Measurements from ENCODE around the gene SELPLG.
"Not testable (repeated sequence)": the region's sequence is repeated elsewhere in the genome, so short reads cannot be mapped to it uniquely, and the experiment has no call there.

Gene SELPLG

DNA sequence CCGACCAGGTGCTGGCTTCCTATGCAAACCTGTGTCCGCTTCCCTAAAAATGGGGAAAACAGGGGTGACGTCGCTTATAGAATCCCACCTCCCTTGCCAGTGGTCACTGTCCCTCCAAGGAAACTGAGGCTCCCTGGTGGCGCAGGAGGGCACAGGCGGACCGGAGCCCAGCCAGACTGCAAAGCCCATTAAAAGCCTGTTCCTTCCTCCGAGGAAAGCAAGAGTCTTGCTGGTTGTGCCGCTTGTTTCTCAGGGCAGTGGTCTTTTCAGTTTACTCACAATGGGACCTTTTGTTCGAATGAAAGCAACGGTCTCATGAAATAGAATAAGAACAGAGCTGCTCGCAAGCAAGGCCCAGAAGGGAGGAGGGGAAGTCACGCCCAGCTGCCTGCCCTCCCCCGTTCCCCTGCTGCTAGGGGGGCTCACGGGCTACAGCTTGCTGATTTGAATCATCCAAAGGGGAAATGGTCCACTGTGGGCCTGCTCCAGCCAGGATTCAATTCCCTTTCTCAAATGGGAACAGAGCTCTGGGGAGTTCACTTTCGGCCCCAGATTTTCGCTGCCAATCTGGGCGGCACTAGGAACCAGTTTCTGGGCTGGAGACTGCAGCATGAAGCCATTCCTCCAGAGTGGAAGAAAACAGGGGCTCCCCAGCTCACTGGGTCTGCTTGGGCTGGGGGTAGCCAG, 4.6 kb upstream of the SELPLG start:
- DNase-seq, result no peak

- DNase-seq, result no peak
Observed at GRCh38 chr12:108637222-108637971, 3.7 kb upstream of the SELPLG start.

GRCh38 chr12:108635997-108636808, 2.5 kb upstream of the SELPLG start:
- DNase-seq, result no peak

DNA sequence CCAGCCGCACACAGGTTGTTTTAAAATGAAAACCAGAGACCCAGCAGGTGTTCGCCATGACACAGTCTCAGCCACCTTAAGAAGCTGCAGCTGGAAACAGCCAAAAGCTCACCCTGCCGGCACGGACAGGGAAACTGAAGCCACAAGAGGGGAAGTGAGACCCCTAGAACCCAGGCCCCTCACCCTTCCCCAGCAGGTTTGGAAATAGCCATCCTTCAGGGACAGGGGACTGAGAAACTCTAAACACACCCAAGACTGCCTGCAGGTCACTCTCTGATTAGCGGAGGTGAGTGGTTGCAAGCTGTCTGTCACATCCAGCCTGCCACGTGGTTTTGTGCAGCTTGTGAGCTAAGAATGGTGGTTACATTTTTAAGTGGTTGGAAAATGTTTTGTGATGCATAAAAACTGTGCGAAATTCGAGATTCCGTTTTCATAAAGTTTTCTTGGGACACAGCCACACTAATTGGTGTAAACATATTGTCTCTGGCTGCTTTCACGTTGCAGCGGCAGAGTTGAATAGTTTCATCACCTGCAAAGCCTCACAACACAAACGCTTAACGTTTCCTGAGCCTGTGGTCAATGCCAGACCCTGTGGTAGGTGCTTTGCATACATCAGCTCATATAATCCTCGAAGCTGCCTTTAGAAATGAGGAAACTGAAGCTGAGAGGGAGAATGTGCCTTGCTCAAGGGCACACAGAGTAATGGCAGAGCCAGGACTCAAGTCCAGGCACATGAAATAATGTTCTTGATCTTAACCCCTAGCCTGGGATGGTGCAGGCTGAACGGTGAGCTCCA, 1.7 kb upstream of the SELPLG start:
- peak; percentile 59 for DNase-seq

- peak; percentile 56 for DNase-seq
Observed at GRCh38 chr12:108634341-108634751, 652 bp upstream of the SELPLG start.

DNA sequence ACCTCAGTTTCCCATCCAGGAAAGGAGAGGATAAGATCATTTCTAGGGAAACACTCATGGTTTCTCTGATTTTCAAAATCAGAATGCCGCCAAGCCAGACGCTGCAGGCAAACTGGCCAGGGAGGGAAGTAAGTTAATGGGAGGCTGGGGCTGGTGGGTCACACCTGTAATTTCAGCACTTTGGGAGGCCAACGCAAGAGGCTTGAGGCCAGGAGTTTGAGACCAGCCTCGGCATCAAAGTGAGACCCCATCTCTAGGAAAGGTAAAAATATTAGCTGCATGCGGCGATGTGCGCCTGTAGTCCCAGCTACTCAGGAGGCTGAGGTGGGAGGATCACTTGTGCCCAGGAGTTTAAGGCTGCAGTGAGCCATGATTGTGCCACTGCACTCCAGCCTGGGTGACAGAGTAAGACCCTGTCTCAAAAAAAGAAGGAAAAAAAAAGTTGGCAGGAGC, 587 bp downstream of the SELPLG start:
- DNase-seq, result no peak

GRCh38 chr12:108631261-108631660, 2.4 kb downstream of the SELPLG start:
- not testable (repeated sequence) for DNase-seq

- DNase-seq, result no peak
Observed at GRCh38 chr12:108630481-108631207, 3.0 kb downstream of the SELPLG start.

DNA sequence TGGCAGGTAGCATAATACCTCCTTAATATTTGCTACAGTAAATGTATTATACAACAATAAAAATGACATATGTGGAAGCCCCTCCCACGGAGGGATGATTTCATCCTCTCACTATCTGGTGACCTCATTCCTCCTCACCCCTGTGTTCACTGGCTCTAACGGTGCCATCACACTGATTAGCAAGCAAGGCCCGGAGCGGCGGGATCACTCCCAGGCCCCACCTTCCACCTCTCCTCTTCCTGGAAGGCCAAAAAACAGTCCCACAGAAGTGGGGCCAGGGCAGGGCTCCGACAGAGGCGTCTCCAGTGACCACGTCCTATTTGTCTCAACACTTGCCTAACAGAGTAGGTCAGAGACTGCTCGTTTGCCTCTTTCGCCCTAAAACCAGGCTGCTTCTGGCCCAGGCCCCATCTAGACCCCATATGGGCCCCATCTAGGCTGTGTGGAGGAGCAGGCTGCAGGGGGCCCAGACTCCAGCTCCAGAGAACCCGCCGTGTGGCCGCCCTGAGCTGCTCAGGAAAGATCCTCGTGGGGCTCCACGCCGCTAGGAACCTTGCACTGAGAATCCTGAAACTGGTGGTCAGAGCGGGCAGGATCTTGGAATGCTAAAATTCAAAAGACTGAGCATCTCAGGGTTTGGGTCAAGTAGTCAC, 3.7 kb downstream of the SELPLG start:
- peak; percentile 71 for DNase-seq

DNA sequence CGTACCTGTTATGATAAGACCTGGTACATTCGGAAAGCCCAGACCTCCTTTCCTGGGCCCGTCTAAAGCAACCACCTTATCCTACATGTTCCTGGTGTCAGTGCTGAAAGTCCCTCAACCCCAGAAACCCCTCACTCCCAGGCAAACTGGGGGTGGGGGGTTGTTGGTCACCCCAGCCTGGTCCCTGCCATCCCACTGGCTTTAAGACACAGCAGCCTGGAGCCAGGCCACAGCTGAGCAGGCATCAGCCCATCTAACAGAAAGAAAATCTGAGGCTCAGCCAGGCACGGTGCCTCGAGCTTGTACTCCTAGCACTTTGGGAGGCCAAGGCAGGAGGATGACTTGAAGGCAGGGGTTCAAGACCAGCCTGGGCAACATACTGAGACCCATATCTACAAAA, 4.5 kb downstream of the SELPLG start:
- no peak for DNase-seq

DNA sequence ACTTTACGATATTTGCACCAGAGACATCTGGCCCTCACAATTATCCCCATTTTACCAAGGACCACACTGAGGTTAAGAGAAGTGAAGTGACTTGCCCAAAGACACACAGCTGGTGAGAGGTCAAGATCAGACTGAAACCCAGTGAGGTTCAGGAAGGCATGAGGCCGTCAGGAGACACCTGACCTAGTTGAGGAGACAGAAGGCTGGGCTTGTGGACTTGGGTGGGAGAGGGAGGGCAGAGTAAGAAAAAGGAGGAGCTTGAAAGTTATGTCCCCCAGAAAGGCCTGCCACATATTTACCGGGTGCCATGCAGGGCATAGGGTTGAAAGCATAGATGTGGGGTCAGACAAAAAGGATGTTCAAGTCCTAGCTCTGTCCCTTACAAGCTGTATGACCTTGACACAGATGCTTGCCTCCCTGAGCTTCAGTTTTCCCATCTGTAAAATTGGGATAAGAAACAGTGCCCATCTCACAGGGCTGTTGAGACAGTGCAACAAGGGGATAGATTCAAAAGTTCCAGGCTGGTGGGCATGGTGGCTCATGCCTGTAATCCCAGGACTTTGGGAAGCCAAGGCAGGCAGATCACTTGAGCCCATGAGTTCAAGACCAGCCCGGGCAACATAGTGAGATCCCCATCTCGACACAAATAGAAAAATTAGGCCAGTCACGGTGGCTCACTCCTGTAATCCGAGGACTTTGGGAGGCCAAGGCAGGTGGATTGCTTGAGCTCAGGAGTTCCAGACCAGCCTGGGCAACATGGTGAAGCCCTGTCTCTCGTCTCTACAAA, 6.4 kb downstream of the SELPLG start:
- DNase-seq, result no peak

DNA sequence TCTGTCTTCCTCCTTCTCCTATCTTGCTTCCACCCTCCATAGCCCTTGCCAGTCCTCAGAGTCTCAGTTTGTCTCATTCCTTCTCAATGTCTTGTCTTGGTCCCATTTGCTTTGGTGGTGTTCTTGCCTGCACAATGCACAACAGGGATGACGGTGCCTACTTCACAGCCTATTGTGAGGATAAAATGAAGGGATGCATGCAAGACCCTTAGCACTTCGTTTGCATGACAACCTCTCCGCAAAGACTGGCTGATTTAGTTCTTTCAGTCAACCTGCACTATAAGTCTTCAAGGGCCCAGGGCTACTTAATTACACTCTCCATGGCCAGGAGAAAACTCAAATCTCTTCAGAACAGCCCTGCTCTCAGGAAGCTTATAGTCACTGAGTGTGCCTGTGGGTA, 8.5 kb downstream of the SELPLG start:
- DNase-seq, result no peak

- no peak for DNase-seq
Observed at GRCh38 chr12:108623577-108623976, 10.1 kb downstream of the SELPLG start.

- no peak for DNase-seq
Observed at GRCh38 chr12:108622921-108623514, 10.7 kb downstream of the SELPLG start.

DNA sequence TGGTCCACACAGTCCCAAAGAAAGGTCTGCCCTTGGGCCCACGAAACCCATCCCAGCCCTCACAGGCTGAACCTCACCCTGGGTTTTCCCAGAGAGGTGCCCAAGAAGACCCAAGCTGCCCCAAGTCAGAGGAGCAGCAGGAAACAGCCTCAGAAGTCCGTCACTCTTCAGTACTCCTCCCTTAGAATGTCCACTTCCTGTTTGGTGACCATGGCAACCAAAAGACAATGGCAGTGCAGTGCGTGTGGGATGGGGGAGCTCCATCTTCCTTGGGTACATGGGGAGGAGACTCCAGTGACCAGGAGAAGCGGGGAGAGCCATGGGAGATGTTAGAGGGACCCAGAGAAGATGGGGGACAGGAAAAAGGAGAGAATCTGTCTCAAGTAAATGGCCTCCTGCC, 11.3 kb downstream of the SELPLG start:
- peak; percentile 19 for DNase-seq

DNA sequence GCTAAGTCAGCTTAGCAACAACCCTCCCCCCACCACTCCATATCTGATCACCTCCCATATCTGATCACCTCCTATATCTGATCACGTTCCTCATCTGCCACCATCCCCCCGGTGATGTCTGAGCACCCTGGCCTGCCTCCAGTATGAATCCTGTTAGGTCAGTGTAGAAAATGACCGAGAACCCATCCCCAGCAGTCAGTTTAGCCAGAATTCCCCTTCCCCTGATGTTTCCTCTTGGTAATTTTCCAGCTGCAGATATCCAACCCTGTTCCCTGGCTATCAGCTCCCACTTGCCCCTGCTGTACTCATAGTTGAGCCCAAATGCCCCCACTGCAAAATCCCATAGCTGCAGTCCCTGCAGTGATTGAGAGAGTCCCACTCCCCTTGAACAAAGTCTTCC, 12.5 kb downstream of the SELPLG start:
- no peak for DNase-seq

- no peak for DNase-seq
Observed at GRCh38 chr12:108620236-108620879, 13.3 kb downstream of the SELPLG start.

DNA sequence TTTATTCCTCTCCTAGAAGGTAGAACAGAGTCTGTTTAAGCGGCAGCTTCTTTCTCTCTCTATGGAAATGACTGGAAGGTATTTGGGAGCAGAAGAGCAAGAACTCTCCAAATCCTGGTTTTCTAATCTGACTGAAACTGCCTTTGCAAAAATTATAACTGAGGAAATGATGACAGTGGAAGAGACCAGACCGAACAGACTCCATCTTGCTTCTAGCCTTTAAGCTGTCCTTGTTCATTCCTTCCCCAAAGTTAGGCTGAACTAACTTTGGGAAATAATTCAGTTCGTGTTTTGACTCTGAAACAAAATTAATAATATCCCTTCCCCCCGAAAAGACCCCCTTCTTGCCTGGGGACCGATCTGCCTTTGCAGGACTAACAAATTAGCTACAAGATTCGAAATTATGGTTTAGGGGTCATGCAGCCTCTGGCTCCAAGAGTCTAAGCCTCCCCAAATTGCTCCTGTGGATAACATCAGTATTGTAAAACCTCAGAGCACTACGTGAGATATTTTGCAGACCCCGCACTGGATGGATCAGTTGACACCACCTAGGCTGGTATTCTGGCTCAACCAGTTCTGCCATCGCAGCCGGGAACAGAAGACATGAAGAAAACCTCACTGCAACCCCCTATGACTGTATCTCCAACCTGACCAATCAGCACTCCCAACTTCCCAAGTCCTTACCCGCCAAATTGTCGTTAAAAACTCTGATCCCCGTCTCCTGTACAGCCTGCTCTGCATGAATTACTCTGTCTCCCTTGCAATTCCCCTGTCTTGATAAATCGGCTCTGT, 14.1 kb downstream of the SELPLG start:
- no peak for DNase-seq

DNA sequence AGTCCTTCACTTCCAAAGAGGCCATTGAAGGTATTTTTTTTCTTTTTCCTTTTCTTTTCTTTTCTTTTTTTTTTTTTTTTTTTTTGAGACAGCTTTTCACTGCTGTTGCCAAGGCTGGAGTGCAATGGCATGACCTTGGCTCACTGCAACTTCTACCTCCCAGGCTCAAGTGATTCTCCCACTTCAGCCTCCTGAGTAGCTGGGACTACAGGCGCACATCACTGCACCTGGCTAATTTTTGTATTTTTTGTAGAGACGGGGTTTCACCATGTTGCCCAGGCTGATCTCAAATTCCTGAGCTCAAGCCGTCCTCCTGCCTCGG, 14.8 kb downstream of the SELPLG start:
- not testable (repeated sequence) for DNase-seq
